OCI-LY7 (cell line): ENCODE results near the gene RAD1.

Experiments used
- CTCF ChIP-seq: fragments of 200-600 bp; sonication (generic); conservative IDR thresholded peaks from 2 replicates; pipeline ENCODE4 v1.5.1; 2014; ENCODE audit warnings: mild to moderate bottlenecking, antibody characterized with exemption, low read length, moderate library complexity, mixed read lengths
- EZH2phosphoT487 ChIP-seq: fragments of 200-600 bp; sonication (generic); IDR thresholded peaks from 2 replicates; pipeline ENCODE4 v1.6.1; 2018; ENCODE audit warnings: low read depth, borderline replicate concordance, mild to moderate bottlenecking, mixed run types, antibody characterized with exemption, low read length, moderate library complexity, mixed read lengths

GRCh38 chr5:34886392-34887119 lies 28.7 kb downstream of the RAD1 start:
- no peak for TF ChIP-seq CTCF
- TF ChIP-seq EZH2phosphoT487 = no peak
